GM10266 (cell line): ENCODE measurements around the gene SMOC2.

Source experiments
- DNase-seq: peaks from one replicate; pipeline ENCODE4 v3.0.0; 2012; ENCODE audit errors: extremely low spot score
- CTCF ChIP-seq: IDR thresholded peaks from 2 replicates; pipeline ENCODE4 v1.5.1; 2012; ENCODE audit warnings: mild to moderate bottlenecking, low read depth; ENCODE audit not compliant: control insufficient read depth, insufficient read depth; ENCODE audit errors: missing control alignments

Gene SMOC2

GRCh38 chr6:168623736-168624135 lies 182.8 kb downstream of the SMOC2 start:
- no peak for DNase-seq
- no peak for TF ChIP-seq CTCF

GRCh38 chr6:168624540-168624939 lies 183.6 kb downstream of the SMOC2 start:
- no peak for DNase-seq
- TF ChIP-seq CTCF = no peak

- DNase-seq = no peak
- TF ChIP-seq CTCF = no peak
Observed at GRCh38 chr6:168624948-168625347, 184.0 kb downstream of the SMOC2 start.

- no peak for DNase-seq
- no peak for TF ChIP-seq CTCF
Observed at GRCh38 chr6:168625602-168626001, 184.6 kb downstream of the SMOC2 start.

- DNase-seq = no peak
- no peak for TF ChIP-seq CTCF
Observed at GRCh38 chr6:168626046-168626602, 185.1 kb downstream of the SMOC2 start.

- TF ChIP-seq CTCF = no peak
Observed at GRCh38 chr6:168627506-168628175, 186.7 kb downstream of the SMOC2 start.

GRCh38 chr6:168628176-168628553 lies 187.2 kb downstream of the SMOC2 start:
- no peak for DNase-seq
- TF ChIP-seq CTCF = no peak

More at GRCh38 chr6:168627506-168628175, 186.7 kb downstream of the SMOC2 start:
- no peak for DNase-seq
